ENCODE data around the gene PANX2.
"Not testable (repeated sequence)": the region's sequence is repeated elsewhere in the genome, so short reads cannot be mapped to it uniquely, and the experiment has no call there.

The PANX2 gene

GRCh38 chr22:50170453-50171318, at the start of gene PANX2:
Gene PANX2, plus strand, starts transcription at chr22:50170731. Its CDS starts 0 bp downstream, at chr22:50170731.
- DNase-seq (ENCODE audit: insufficient read length, low spot score) (no peak), FAIRE-seq (no peak)

- FAIRE-seq (no peak), DNase-seq (ENCODE audit: insufficient read length, low spot score) (no peak)
These were observed 49.3 kb upstream of the PANX2 start for GRCh38 chr22:50121202-50121740.

- DNase-seq (ENCODE audit: insufficient read length, low spot score) (no peak), FAIRE-seq (no peak)
These were observed 47.4 kb upstream of the PANX2 start for GRCh38 chr22:50123119-50123518.

GRCh38 chr22:50125029-50125428, 45.5 kb upstream of the PANX2 start:
- DNase-seq (ENCODE audit: insufficient read length, low spot score): no peak
- no peak for FAIRE-seq

- DNase-seq (ENCODE audit: insufficient read length, low spot score): no peak
- no peak for FAIRE-seq
These were observed 41.3 kb upstream of the PANX2 start for GRCh38 chr22:50129121-50129736.

- DNase-seq (ENCODE audit: insufficient read length, low spot score) (no peak), FAIRE-seq (peak; percentile 23)
These were observed 38.6 kb upstream of the PANX2 start for GRCh38 chr22:50131894-50132293.

GRCh38 chr22:50134481-50134880, 36.0 kb upstream of the PANX2 start:
- no peak for FAIRE-seq
- no peak for DNase-seq (ENCODE audit: insufficient read length, low spot score)

- no peak for DNase-seq (ENCODE audit: insufficient read length, low spot score)
- FAIRE-seq: no peak
These were observed 33.9 kb upstream of the PANX2 start for GRCh38 chr22:50136581-50137015.

GRCh38 chr22:50137277-50137676, 33.3 kb upstream of the PANX2 start:
- DNase-seq (ENCODE audit: insufficient read length, low spot score); FAIRE-seq: not testable (repeated sequence)

GRCh38 chr22:50138041-50138440, 32.5 kb upstream of the PANX2 start:
- FAIRE-seq (no peak), DNase-seq (ENCODE audit: insufficient read length, low spot score) (no peak)

GRCh38 chr22:50138988-50139387, 31.5 kb upstream of the PANX2 start:
- no peak for DNase-seq (ENCODE audit: insufficient read length, low spot score)

GRCh38 chr22:50139843-50140415, 30.6 kb upstream of the PANX2 start:
- FAIRE-seq (no peak), DNase-seq (ENCODE audit: insufficient read length, low spot score) (no peak)

More at GRCh38 chr22:50138988-50139387, 31.5 kb upstream of the PANX2 start:
- no peak for FAIRE-seq

GRCh38 chr22:50140615-50141014, 29.9 kb upstream of the PANX2 start:
- FAIRE-seq (no peak), DNase-seq (ENCODE audit: insufficient read length, low spot score) (no peak)

- DNase-seq (ENCODE audit: insufficient read length, low spot score) (no peak), FAIRE-seq (no peak)
These were observed 29.1 kb upstream of the PANX2 start for GRCh38 chr22:50141462-50141861.

GRCh38 chr22:50141891-50142363, 28.6 kb upstream of the PANX2 start:
- DNase-seq (ENCODE audit: insufficient read length, low spot score): no peak
- FAIRE-seq: no peak

- FAIRE-seq (no peak), DNase-seq (ENCODE audit: insufficient read length, low spot score) (no peak)
These were observed 27.4 kb upstream of the PANX2 start for GRCh38 chr22:50143096-50143495.

GRCh38 chr22:50144005-50144614, 26.4 kb upstream of the PANX2 start:
- FAIRE-seq (no peak), DNase-seq (ENCODE audit: insufficient read length, low spot score) (no peak)

GRCh38 chr22:50145721-50146438, 24.7 kb upstream of the PANX2 start:
- no peak for FAIRE-seq

GRCh38 chr22:50146439-50147238, 23.9 kb upstream of the PANX2 start:
- no peak for FAIRE-seq

More at GRCh38 chr22:50145721-50146438, 24.7 kb upstream of the PANX2 start:
- no peak for DNase-seq (ENCODE audit: insufficient read length, low spot score)

More at GRCh38 chr22:50146439-50147238, 23.9 kb upstream of the PANX2 start:
- no peak for DNase-seq (ENCODE audit: insufficient read length, low spot score)
